Neural cell (in vitro differentiated cells): Measurements from ENCODE around the gene MAGI1. TPM values are rescaled to one million over a fixed set of nuclear protein-coding genes. Genes with fewer than 3 reads are reported as not detected.
A peak's percentile ranks its signal among the peaks of the same experiment; 100 is the strongest.

Source experiments
- H2AFZ ChIP-seq: fragments of 200-600, 300-800 bp; sonication (generic), shearing (Covaris generic); 2 replicates; pipeline ENCODE4 v1.6.0; 2014; ENCODE audit warnings: low read depth, mild to moderate bottlenecking, antibody characterized with exemption, low read length, moderate library complexity
- H3F3A ChIP-seq: fragments of 200-600 bp; shearing (Covaris generic); 2 replicates; pipeline ENCODE4 v1.6.1; 2016; ENCODE audit warnings: mild to moderate bottlenecking, moderate library complexity, mixed read lengths, antibody characterized with exemption, low read length; ENCODE audit not compliant: insufficient read depth, poor library complexity, severe bottlenecking
- H3K27ac ChIP-seq: fragments of 200-600, 300-800 bp; sonication (generic), shearing (Covaris generic); 2 replicates; pipeline ENCODE4 v1.5.1; 2014; ENCODE audit warnings: mild to moderate bottlenecking, low read length, moderate library complexity
- H3K27me3 ChIP-seq: fragments of 300-800, 200-600 bp; sonication (generic), shearing (Covaris generic); 2 replicates; pipeline ENCODE4 v1.6.0; 2014; ENCODE audit warnings: mild to moderate bottlenecking, low read depth, low read length, moderate library complexity; ENCODE audit not compliant: insufficient read depth
- H3K36me3 ChIP-seq: fragments of 300-800, 200-600 bp; sonication (generic), shearing (Covaris generic); 2 replicates; pipeline ENCODE4 v1.5.1; 2014; ENCODE audit warnings: mild to moderate bottlenecking, antibody characterized with exemption, low read length, moderate library complexity; ENCODE audit not compliant: insufficient read depth
- H3K4me2 ChIP-seq: fragments of 300-800, 200-600 bp; sonication (generic), shearing (Covaris generic); 2 replicates; pipeline ENCODE4 v1.6.0; 2014; ENCODE audit warnings: mild to moderate bottlenecking, low read length
- H3K4me3 ChIP-seq: fragments of 300-800, 200-600 bp; sonication (generic), shearing (Covaris generic); 2 replicates; pipeline ENCODE4 v1.5.1; 2014; ENCODE audit warnings: mild to moderate bottlenecking, low read length, moderate library complexity
- H3K79me2 ChIP-seq: fragments of 200-600 bp; shearing (Covaris generic); replicated peaks from 2 replicates; pipeline ENCODE4 v1.6.0; 2014; ENCODE audit warnings: mild to moderate bottlenecking, low read length, moderate library complexity; ENCODE audit not compliant: insufficient read depth
- H3K9ac ChIP-seq: fragments of 300-800, 200-600 bp; sonication (generic), shearing (Covaris generic); 2 replicates; pipeline ENCODE4 v1.6.1; 2016; ENCODE audit warnings: mild to moderate bottlenecking, low read length, mixed read lengths
- H3K9me2 ChIP-seq: fragments of 200-600 bp; shearing (Covaris generic); 2 replicates; pipeline ENCODE4 v1.6.1; 2016; ENCODE audit warnings: mild to moderate bottlenecking, low read length, mixed read lengths; ENCODE audit not compliant: insufficient read depth
- H3K9me3 ChIP-seq: fragments of 200-600, 300-800 bp; sonication (generic), shearing (Covaris generic); 2 replicates; pipeline ENCODE4 v1.6.1; 2016; ENCODE audit warnings: mild to moderate bottlenecking, mixed run types, low read length, moderate library complexity, mixed read lengths
- H4K20me1 ChIP-seq: fragments of 200-600 bp; shearing (Covaris generic); 2 replicates; pipeline ENCODE4 v1.6.1; 2016; ENCODE audit warnings: mild to moderate bottlenecking, mixed run types; ENCODE audit not compliant: insufficient read depth
- EP300 ChIP-seq: fragments of 450-650 bp; conservative IDR thresholded peaks from 2 replicates; pipeline ENCODE4 v1.6.1; 2014; ENCODE audit warnings: antibody characterized with exemption, mild to moderate bottlenecking, moderate library complexity; ENCODE audit not compliant: poor library complexity, severe bottlenecking
- EZH2 ChIP-seq: fragments of 200-600, 300-800 bp; shearing (Covaris generic), sonication (generic); IDR thresholded peaks from 2 replicates; pipeline ENCODE4 v1.6.1; 2014; ENCODE audit warnings: antibody characterized with exemption, low read length, borderline replicate concordance, mild to moderate bottlenecking; ENCODE audit not compliant: insufficient read depth, poor library complexity, severe bottlenecking
- MXI1 ChIP-seq: fragments of 450-650 bp; conservative IDR thresholded peaks from 2 replicates; pipeline ENCODE4 v1.6.1; 2014; ENCODE audit warnings: antibody characterized with exemption, mild to moderate bottlenecking; ENCODE audit not compliant: poor library complexity, severe bottlenecking
- POLR2AphosphoS5 ChIP-seq: IDR thresholded peaks from 2 replicates; pipeline ENCODE4 v1.6.1; 2012
- RAD21 ChIP-seq: fragments of 450-650 bp; conservative IDR thresholded peaks from 2 replicates; pipeline ENCODE4 v1.6.1; 2014; ENCODE audit warnings: antibody characterized with exemption, mild to moderate bottlenecking, moderate library complexity
- SMC3 ChIP-seq: fragments of 450-650 bp; conservative IDR thresholded peaks from 2 replicates; pipeline ENCODE4 v1.6.1; 2014; ENCODE audit warnings: antibody characterized with exemption, mild to moderate bottlenecking, moderate library complexity; ENCODE audit not compliant: poor library complexity
- TAF1 ChIP-seq: IDR thresholded peaks from 2 replicates; pipeline ENCODE4 v1.6.1; 2012; ENCODE audit warnings: low read depth
- polyA plus RNA-seq: library from polyadenylated mRNA; depleted of rRNA; stranded (reverse); fragments of >200 nt; gene quantifications from 2 replicates; pipeline ENCODE4 v1.2.3, GENCODE V29; 2014
- TF ChIP-seq, protein P1 (sequence below): fragments of 450-650 bp; IDR thresholded peaks from 2 replicates; pipeline ENCODE4 v1.5.1; 2014; ENCODE audit warnings: antibody characterized with exemption, mild to moderate bottlenecking, moderate library complexity; ENCODE audit not compliant: poor library complexity, severe bottlenecking
- TF ChIP-seq, protein P2 (sequence below): IDR thresholded peaks from 2 replicates; pipeline ENCODE4 v1.6.1; 2012; ENCODE audit warnings: borderline replicate concordance

MAGI1 gene
- polyA plus RNA-seq, 1 donor from 2014 or later = 44.7 TPM

DNA sequence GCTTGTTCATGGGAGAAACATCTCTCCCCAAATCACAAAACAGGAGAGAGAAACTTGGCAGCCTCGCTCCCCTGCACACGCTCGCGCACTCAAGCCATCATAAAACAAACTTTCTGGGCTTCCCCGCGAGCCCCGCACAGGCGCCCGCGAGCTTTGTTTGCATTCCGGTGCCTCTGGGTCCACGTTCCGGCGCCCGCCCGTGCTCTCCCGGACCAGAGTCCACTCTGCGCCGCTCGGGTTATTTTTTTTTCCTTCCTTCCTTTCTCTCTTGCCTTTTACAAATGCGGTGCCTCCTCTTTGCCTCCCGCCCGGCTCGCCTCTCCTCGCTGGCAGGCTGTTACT is 363 bp downstream of the MAGI1 start:
- H3F3A ChIP-seq = no peaks in the 10 kb centered on the region
- H3K27me3 ChIP-seq = peaks cover 16% of the 10 kb centered on the region
- H4K20me1 ChIP-seq = no peaks in the 10 kb centered on the region
- H3K27ac ChIP-seq = peak overlapping the region; percentile 47
- no peaks in the 10 kb centered on the region for H3K36me3 ChIP-seq
- no peaks in the 10 kb centered on the region for H3K9me3 ChIP-seq
- H3K9ac ChIP-seq = peak overlapping the region; percentile 64
- TF ChIP-seq EZH2 = no peak
- TF ChIP-seq, protein P1, sequence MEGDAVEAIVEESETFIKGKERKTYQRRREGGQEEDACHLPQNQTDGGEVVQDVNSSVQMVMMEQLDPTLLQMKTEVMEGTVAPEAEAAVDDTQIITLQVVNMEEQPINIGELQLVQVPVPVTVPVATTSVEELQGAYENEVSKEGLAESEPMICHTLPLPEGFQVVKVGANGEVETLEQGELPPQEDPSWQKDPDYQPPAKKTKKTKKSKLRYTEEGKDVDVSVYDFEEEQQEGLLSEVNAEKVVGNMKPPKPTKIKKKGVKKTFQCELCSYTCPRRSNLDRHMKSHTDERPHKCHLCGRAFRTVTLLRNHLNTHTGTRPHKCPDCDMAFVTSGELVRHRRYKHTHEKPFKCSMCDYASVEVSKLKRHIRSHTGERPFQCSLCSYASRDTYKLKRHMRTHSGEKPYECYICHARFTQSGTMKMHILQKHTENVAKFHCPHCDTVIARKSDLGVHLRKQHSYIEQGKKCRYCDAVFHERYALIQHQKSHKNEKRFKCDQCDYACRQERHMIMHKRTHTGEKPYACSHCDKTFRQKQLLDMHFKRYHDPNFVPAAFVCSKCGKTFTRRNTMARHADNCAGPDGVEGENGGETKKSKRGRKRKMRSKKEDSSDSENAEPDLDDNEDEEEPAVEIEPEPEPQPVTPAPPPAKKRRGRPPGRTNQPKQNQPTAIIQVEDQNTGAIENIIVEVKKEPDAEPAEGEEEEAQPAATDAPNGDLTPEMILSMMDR = no peak
- TF ChIP-seq TAF1 = no peak
- TF ChIP-seq MXI1 = no peak
- TF ChIP-seq RAD21 = no peak
- TF ChIP-seq EP300 = no peak
- TF ChIP-seq POLR2AphosphoS5 = no peak
- TF ChIP-seq, protein P2, sequence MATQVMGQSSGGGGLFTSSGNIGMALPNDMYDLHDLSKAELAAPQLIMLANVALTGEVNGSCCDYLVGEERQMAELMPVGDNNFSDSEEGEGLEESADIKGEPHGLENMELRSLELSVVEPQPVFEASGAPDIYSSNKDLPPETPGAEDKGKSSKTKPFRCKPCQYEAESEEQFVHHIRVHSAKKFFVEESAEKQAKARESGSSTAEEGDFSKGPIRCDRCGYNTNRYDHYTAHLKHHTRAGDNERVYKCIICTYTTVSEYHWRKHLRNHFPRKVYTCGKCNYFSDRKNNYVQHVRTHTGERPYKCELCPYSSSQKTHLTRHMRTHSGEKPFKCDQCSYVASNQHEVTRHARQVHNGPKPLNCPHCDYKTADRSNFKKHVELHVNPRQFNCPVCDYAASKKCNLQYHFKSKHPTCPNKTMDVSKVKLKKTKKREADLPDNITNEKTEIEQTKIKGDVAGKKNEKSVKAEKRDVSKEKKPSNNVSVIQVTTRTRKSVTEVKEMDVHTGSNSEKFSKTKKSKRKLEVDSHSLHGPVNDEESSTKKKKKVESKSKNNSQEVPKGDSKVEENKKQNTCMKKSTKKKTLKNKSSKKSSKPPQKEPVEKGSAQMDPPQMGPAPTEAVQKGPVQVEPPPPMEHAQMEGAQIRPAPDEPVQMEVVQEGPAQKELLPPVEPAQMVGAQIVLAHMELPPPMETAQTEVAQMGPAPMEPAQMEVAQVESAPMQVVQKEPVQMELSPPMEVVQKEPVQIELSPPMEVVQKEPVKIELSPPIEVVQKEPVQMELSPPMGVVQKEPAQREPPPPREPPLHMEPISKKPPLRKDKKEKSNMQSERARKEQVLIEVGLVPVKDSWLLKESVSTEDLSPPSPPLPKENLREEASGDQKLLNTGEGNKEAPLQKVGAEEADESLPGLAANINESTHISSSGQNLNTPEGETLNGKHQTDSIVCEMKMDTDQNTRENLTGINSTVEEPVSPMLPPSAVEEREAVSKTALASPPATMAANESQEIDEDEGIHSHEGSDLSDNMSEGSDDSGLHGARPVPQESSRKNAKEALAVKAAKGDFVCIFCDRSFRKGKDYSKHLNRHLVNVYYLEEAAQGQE = no peak
- TF ChIP-seq SMC3 = no peak
- peak overlapping the region; percentile 92 for H3K4me3 ChIP-seq
- H3K79me2 ChIP-seq = peaks cover 8% of the 10 kb centered on the region
- H3K4me2 ChIP-seq = peak overlapping the region; percentile 64
- no peaks in the 10 kb centered on the region for H3K9me2 ChIP-seq
- H2AFZ ChIP-seq = peak overlapping the region; percentile 79

DNA sequence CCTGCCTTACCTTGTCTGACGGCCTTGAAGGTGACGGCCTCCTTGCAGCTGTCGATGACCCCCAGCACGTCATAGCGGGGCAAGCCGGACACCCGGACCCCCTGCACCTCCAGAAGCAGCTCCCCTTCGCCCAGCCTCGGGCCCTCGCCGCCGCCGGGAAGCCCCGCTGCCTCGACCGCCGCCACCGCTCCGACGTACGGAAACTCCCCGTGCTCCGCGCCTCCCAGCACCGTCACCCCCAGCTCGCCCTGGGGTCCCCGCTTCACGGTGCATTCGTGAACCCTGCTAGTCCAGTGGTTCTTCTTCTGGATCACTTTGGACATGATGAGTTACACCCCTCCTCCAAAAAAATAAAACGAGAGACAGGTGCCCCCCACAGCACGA is 740 bp downstream of the MAGI1 start:
- no peaks in the 10 kb centered on the region for H3K9me3 ChIP-seq
- H3K4me3 ChIP-seq = peak overlapping the region; percentile 92
- no peak for TF ChIP-seq SMC3
- TF ChIP-seq POLR2AphosphoS5 = no peak
- H3K36me3 ChIP-seq = no peaks in the 10 kb centered on the region
- H2AFZ ChIP-seq = peak overlapping the region; percentile 79
- peak overlapping the region; percentile 64 for H3K9ac ChIP-seq
- no peaks in the 10 kb centered on the region for H3K9me2 ChIP-seq
- H3K4me2 ChIP-seq = peak overlapping the region; percentile 64
- peak overlapping the region; percentile 47 for H3K27ac ChIP-seq
- H4K20me1 ChIP-seq = no peaks in the 10 kb centered on the region
- peaks cover 8% of the 10 kb centered on the region for H3K79me2 ChIP-seq
- no peaks in the 10 kb centered on the region for H3F3A ChIP-seq
- peaks cover 16% of the 10 kb centered on the region for H3K27me3 ChIP-seq
